ENCODE results near the gene NUDT22.

The NUDT22 gene

GRCh38 chr11:64254326-64254725 lies 28.3 kb downstream of the NUDT22 start:
- no peak for DNase-seq (ENCODE audit: low read depth, low spot score)

- no peak for DNase-seq (ENCODE audit: low read depth, low spot score)
Observed at GRCh38 chr11:64255135-64256128, 29.4 kb downstream of the NUDT22 start.

GRCh38 chr11:64256300-64256699 lies 30.2 kb downstream of the NUDT22 start:
- no peak for DNase-seq (ENCODE audit: low read depth, low spot score)

GRCh38 chr11:64258356-64258755 lies 32.3 kb downstream of the NUDT22 start:
- no peak for DNase-seq (ENCODE audit: low read depth, low spot score)

- DNase-seq (ENCODE audit: low read depth, low spot score): no peak
Observed at GRCh38 chr11:64258946-64259532, 33.0 kb downstream of the NUDT22 start.

- no peak for DNase-seq (ENCODE audit: low read depth, low spot score)
Observed at GRCh38 chr11:64259533-64260067, 33.5 kb downstream of the NUDT22 start.

- no peak for DNase-seq (ENCODE audit: low read depth, low spot score)
Observed at GRCh38 chr11:64260147-64260708, 34.2 kb downstream of the NUDT22 start.

- no peak for DNase-seq (ENCODE audit: low read depth, low spot score)
Observed at GRCh38 chr11:64261556-64262080, 35.5 kb downstream of the NUDT22 start.

- no peak for DNase-seq (ENCODE audit: low read depth, low spot score)
Observed at GRCh38 chr11:64262271-64263002, 36.4 kb downstream of the NUDT22 start.

GRCh38 chr11:64263021-64263946 lies 37.2 kb downstream of the NUDT22 start:
- DNase-seq (ENCODE audit: low read depth, low spot score): peak; percentile 64

- no peak for DNase-seq (ENCODE audit: low read depth, low spot score)
Observed at GRCh38 chr11:64263947-64264317, 37.9 kb downstream of the NUDT22 start.

- no peak for DNase-seq (ENCODE audit: low read depth, low spot score)
Observed at GRCh38 chr11:64264371-64264852, 38.3 kb downstream of the NUDT22 start.

- no peak for DNase-seq (ENCODE audit: low read depth, low spot score)
Observed at GRCh38 chr11:64265176-64266160, 39.4 kb downstream of the NUDT22 start.

GRCh38 chr11:64266339-64266738 lies 40.3 kb downstream of the NUDT22 start:
- no peak for DNase-seq (ENCODE audit: low read depth, low spot score)

- no peak for DNase-seq (ENCODE audit: low read depth, low spot score)
Observed at GRCh38 chr11:64267207-64267945, 41.3 kb downstream of the NUDT22 start.

- peak; percentile 74 for DNase-seq (ENCODE audit: low read depth, low spot score)
Observed at GRCh38 chr11:64268025-64268892, 42.2 kb downstream of the NUDT22 start.

- DNase-seq (ENCODE audit: low read depth, low spot score): peak; percentile 58
Observed at GRCh38 chr11:64268893-64269539, 42.9 kb downstream of the NUDT22 start.
